ENCODE measurements around the gene XYLT1.
A peak's percentile ranks its signal among the peaks of the same experiment; 100 is the strongest.

XYLT1 gene

DNA sequence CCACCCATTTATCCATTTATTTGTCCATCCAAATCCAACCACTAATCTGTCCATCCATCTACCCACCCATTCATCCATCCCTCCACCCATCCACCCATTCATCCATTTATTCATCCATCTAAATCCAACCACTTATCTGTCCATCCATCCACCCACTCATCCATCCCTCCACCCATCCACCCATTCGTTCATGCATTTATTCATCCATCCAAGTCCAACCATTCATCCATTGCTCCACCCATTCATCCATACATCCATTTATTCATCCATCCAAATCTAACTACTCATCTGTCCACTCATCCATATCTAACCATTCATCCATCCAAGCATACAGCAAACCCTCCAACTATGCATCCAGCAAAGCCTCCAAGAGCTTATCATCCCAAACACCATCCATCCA, 267.3 kb downstream of the XYLT1 start:
- no peak for DNase-seq (ENCODE audit: low read depth in 3 of 3)

DNA sequence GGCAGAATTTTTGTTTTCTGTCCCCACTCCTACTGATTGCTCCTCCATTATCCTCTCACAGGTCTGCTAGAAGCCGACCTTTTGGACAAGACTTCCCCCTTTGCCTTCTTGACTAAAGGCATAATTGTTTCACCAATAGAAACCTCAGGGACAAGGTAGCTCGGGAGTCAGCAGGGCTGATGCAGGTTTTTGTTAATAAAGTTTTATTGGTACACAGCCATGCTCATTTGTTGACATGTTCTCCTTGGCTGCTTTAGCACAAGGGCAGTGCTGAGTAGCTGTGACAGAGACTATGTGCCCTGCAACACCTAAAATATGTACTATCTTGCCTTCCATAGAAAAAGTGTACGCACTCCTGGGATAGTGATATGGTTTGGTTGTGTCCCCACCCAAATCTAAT, 271.6 kb downstream of the XYLT1 start:
- DNase-seq (ENCODE audit: low read depth in 3 of 3) = no peak

DNA sequence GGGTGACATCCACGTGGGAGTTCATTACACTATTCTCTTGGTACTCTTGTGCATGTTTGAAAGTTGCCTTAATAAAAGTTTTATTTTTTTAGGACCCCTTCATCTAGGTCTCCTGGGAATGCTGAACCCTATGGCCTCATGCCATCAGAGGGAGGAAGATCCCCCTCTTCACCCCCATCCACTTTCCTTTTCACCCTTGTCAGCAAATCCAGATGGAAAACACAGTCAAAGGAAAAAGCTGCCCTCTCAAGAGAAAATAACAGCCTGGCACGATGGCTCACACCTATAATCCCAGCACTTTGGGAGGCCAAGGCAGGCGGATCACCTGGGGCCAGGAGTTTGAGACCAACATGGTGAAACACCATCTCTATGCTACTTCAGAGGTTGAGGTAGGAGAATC, 274.2 kb downstream of the XYLT1 start:
- no peak for DNase-seq (ENCODE audit: low read depth in 3 of 3)

DNA sequence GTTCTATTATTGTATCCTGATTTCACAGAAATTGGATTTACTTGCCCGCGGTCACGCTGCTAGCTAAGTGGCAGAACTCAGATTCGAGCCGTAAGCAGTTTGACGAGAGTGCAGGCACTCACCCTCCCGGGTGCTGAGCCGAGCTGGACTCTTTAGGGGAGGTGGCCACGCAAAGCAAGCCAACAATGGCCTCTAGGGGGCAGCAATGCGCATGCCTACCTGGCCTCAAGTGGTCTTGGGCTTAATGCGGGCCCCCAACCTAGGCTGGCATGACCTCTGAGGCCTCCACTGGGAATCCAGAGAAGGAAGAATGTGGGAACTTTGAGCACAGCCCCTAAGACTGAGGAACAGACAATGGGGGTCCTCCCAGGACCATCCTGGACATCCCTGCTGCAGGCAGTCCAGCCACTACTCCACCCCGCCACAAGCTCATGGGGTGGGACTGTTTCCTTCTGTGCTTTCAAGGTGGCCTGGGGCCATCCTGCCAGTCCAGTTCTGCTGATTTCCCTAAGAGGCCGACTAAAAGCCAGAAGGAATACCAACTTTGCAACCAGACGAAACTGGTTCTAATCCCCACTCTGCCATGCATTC, 276.5 kb downstream of the XYLT1 start:
- peak; percentile 10 to 54 (median 37) for DNase-seq (ENCODE audit: low read depth in 3 of 3)

DNA sequence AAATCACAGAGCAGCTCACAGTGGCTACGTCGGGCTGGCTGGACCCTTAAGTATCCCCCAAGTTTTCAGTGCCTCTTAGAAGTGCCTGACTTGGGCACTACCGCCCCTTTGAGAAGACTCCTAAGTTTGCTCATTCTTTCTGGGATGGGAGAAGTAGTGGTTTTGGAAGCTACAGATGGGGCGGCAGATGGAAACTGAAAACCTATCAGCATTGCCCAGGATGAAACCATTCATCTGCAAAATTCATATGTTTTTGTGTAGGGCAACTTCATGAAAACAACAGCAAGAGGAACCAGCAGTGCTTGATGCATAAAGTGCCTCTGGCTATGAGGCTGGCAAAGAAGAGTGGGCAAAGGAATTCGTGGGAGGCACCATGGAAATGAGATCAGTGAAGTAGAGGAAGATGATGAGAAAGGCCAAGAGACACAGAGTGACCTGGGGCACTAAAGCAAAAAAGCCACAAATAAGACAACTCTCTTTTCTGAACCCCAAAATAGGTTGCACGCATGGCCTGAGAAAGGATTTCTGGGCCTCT, 277.1 kb downstream of the XYLT1 start:
- DNase-seq (ENCODE audit: low read depth in 3 of 3) = no peak

DNA sequence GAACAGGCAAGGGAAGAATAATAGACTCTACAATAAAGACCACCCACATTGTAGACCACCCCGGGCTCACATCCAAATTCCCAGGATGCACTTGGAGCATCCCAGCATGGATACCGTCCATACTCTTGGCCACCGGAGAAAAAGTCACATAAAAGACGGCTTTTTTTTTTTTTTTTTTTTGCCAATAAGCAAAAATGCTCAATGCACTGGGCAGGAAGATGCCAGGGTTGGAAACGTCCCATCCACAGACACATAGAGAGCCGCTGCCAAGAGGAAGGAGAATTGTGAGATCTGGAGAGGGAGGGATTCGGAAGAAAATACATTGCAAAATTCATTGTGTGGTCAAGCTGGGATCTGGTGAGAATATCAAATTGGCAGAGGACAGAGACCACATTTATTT, 286.7 kb downstream of the XYLT1 start:
- DNase-seq (ENCODE audit: low read depth in 3 of 3) = no peak

DNA sequence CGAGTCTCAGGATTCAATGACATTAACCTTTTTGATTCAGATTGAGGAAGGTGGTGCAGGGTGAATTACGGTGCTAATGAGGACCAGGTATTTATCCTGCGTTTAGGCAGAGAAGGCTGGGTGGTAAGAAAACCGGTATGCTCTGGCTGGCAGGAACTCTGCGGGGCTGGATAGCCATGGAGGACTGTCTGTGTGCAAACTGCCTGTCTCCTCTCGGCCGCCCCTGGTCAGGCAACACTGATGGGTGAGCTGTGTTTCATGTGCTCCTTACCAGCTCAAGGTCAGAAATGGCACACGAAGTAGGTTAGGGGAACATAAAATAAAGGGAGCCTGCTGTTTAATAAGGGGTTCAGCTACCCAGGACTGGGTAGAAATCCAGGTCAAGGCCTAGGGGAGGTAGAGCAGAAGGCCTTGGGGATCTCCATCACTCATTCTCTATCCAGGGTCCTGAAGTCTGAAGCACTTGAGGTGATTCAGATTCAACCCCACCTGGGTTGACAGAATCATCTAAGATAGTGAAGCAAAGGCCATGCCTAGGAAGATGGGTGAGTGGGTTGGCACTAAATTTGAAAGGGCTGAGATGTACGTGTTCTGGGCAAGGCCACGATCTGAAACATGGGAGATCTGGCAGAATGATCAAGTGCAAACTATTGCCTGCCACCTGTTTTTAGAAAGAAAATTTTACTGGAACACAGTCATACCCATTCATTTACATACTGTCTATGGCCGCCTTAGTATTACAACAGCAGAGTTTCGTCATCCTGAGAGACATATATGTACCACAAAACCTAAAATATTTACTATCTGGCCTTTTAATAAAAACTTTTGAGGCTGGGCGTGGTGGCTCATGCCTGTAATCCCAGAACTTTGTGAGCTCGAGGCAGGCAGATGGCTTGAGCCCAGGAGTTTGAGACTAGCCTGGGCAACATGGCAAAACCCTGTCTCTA, 292.5 kb downstream of the XYLT1 start:
- DNase-seq (ENCODE audit: low read depth in 3 of 3) = no peak

DNA sequence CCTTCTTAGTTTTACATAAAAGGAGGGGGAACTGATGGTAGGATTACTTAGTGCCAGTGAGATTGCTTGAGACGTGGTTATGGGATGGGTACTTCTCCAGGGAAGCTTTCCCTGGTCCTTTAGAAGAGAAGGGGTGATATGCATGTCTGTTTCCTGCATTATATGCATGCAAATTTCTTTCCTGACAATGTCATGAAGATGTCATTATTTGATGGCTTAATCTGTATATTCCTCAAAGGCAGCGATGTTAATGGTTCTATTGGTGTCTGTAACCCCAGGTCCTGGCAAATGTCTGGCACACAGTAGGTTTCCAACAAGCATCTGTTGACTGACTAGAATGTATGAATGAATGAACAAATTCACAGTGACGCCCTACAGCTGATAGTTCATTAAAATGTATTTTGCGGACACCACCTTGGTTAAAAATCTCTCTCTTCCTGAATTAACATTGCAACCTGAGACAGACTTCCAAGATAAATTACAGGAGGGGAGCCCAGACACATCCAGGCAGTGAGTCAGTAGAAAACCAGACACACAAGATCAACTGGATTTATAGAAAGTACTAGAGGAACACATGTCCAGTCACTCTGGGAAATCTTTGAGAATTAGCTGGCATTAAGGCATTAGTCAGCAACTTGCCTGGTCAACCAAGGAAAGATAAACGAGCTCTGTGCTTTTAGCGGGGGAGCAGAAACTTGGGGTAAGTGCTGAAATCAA, 293.4 kb downstream of the XYLT1 start:
- no peak for DNase-seq (ENCODE audit: low read depth in 3 of 3)

DNA sequence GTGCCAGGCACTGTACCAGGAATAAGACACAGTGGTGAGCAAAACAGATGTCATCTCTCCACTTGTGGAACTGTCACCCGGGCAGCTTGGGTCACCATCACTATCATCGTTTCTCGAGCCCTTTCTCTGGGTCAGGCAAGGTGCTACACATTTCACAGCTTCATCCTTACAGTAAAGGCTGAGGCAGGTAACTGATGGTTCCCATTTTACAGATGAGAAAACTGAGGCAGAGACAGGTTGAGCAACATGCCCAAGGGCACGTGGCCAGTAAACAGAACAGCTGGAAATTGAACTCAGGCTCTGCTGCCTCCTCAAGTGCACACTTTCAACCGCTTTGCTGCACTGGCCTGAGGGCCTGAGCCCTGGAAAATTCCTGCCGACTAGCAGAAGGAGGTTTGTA, 294.6 kb downstream of the XYLT1 start:
- DNase-seq (ENCODE audit: low read depth in 3 of 3) = no peak

DNA sequence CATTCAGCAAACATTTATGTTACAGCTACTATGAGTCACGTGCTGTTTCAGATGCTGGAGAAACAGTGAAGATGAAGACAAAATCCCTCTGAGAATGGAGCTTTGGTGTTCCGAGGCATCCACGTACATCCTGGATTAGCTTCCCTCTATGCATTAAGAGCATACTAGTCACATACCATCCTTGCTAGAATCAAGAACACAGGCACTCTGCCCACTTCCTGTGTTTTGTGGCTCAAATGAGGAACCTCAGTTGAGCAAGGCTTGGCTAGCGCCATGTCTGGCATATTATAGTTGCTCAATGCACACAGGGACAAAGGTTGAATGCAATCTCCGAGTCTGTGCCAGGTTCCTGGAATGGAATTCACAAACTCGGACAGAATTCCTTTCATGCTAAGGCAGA, 297.5 kb downstream of the XYLT1 start:
- no peak for DNase-seq (ENCODE audit: low read depth in 3 of 3)

DNA sequence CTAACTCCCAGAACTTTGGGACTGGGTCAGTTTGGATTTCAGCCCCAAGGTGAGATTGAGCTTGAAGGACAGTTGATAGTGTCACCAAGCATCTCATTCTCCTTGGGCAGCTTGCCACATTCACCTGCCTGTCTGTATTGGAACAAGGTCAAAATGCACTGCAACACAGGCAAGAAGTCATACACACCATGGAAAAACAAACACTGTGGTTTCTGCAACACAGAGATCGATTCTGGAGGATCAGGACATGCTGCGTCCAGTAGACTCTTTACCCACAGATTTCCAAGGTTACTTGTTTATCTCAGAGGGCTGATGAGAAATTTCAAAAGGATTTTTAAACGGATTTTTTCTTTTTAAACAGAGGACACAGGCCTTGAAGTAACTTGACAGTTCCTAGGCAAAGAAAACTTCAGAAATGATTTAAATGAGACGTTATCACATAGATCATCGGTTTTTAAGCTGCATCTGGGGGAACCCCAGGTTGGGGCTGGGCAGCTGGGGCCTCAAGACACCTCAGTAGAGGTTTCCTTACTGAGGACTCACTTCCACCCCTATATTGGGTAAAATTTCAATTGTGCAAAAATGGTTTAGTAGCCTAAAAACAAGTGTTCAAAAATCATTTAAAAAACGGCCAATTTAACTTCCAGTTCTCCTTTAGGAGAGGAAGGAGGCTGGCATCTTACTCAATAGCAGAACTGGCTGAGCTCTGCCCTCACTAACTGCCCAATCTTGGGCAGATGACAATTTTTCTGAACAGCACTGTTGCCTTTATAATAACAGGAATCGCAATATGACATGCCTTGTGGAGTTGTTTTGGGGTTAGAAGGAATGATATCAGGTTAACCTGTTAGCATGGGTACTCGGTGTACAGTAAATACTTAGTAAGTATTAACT, 299.3 kb downstream of the XYLT1 start:
- no peak for DNase-seq (ENCODE audit: low read depth in 3 of 3)

DNA sequence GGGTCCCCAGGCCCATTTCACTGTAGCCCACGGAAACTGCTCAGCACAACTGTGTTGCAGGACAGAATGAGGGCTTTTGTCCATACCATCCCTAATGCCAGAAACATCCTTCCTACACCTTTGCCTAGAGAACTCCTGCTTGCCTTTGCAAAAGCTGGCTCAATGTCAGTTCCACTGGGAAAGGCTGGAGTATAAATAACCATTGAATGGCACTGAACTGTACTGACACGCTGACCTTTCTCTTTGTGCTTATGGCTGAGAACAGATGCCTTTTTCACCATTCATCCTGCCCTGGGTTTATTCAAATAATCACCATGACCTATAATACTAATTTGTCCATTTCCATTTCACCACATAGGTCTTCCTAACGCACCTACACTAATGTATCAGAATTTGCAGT, 300.3 kb downstream of the XYLT1 start:
- no peak for DNase-seq (ENCODE audit: low read depth in 3 of 3)

DNA sequence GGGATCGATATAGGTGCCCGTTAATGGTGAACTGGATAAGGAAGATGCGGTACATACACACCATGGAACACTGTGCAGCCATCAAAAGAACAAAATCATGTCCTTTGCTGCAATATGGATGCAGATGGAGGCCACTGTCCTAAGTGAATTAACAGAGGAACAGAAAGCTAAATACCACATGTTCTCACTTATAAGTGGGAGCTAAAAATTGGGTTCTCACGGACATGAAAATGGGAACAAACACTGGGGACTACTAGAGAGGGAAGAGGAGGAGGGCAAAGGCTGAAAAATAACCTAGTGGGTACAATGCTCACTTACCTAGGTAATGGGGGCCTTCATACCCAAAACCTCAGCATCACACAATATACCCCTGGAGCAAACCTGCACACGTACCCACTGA, 302.6 kb downstream of the XYLT1 start:
- DNase-seq (ENCODE audit: low read depth in 3 of 3) = no peak

DNA sequence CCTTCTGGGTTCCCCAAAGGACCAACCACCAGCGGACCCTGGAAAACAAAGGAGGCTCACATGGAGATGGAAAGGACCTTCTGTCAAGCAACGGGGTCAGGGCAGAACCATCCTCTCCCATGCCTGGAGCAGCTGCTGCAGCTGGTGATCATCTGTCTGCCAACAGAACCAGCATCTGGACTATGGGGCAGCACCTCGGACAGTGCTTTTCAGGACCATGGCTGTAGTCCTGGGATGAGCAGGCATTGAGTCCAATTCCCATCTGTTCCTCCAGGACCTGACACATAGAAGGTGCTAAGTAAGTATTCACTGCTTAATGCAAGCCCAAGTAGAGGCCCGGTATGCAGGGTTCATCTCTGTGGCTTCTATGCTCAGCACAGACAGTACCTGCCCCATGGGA, 304.7 kb downstream of the XYLT1 start:
- DNase-seq (ENCODE audit: low read depth in 3 of 3) = no peak

DNA sequence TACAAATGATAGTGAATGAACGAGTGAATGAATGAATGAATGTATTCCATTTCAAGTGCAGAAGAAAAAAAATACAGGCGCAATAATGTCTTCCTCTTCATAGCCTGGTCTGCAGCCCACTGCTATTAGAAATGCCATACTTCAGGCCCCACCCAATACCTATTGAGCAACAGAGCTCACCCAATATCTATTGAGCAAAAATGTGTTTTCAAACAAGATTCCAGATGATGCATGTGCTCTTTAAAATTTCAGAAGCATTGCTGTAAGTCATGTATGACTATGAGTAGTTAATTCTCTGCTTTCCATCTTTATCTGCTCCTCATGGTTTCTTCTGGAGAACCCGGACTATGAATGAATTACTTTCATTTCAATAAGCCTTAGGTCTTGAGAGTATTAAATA, 308.2 kb downstream of the XYLT1 start:
- no peak for DNase-seq (ENCODE audit: low read depth in 3 of 3)

DNA sequence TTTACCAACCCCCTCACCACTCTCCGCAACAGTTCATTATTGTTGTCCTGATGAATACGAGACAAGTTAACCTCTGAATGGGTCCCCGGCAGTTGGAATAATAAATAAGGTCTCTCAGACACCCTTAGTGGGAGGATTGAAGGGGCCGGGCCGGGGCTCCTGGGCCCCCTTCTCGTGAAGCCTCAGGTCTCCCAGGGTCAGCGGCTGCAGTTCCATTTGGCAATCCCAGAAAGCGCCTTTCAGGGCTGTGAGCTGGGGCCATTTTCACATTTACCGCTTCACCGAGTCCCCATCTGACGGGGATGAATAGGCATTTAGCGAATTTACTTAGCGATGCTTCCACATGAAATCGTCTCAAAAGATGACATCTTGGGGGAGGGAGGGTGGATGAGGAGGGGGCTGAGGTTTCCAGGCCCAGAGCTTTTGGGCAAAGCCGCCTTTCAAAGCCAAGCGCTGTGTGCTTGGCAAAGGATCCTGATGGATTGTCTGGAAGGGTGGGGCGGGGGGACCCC, 309.8 kb downstream of the XYLT1 start:
- no peak for DNase-seq (ENCODE audit: low read depth in 3 of 3)

DNA sequence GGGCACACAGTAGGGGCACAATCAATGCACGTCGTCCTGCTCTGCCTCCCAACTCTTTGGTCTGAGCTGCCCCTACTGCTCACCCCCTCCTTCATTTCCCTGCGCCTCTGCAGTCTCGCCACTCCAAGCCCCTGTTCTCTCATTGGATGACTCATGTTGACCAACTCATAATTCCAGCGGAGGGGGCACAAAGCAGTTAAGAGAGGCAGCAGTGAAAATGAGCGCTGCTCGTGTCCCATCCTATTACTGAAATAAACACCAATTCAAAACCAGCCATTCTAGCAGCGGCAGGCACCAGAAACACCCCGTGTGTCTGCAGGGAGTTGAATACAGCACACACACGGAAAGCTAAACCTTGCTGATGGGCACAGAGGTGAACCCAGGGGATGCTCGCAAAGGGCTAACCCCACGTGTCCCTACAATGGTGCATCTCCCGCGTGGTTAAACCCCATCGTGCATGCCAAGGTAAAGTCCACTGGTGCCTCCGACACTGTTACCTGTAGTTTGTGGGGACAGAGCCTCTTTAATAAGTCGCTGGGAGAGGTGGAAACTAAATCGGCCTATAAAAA, 310.4 kb downstream of the XYLT1 start:
- no peak for DNase-seq (ENCODE audit: low read depth in 3 of 3)

DNA sequence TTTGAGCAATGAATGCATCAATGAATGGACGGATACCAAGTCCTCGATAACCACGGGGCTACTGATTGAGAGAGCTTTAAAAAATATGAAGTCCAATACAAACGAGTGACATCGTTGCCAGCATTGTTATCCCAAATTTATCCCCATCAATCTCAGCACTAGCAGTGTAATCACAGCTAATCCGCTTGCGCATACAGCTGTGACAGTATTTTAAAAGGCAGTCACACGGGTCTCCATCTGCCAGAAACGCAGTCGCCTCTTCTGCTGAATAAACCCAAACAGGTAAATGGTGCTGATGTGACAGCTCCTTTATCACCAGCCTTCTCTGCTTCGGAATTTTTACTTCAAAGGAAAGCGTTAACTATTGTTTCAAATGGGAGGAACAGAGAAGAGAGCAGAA, 311.1 kb downstream of the XYLT1 start:
- no peak for DNase-seq (ENCODE audit: low read depth in 3 of 3)

DNA sequence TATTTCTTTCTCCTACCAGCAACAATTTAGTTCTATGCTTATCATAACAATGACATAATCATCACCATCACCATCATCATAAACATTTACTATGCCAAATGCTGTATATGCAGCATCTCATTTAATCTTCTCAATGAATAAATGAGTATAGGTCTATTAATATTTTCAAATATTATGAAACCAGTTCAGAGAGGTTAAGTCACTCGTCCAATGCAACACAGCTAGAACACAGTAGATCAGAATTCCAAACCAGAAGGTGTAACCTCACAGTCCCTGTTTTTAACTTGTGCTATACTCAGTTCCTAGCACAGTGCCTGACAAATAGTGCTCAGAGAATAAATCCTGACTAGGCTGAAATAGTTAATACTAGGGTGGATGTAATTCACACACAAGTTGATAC, 314.8 kb downstream of the XYLT1 start:
- no peak for DNase-seq (ENCODE audit: low read depth in 3 of 3)

DNA sequence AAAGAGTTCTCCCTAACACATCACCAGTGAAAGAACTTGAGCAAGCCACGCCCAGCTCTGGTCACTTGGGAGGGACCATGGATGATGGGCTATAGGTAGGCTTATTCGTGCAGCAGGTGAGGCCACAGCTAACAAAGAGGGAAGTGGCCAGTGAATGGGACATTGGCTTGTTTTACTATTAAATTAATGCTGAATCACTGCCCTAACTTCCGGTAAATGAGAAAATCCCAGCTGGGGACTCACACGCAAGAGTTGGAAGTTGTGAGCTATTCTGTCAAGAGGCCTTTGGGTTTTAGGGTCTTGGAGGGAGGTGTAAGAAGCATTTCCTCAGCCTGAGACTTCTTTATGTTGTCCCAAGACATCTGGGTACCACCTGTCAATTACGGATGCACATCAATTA, 315.3 kb downstream of the XYLT1 start:
- no peak for DNase-seq (ENCODE audit: low read depth in 3 of 3)

DNA sequence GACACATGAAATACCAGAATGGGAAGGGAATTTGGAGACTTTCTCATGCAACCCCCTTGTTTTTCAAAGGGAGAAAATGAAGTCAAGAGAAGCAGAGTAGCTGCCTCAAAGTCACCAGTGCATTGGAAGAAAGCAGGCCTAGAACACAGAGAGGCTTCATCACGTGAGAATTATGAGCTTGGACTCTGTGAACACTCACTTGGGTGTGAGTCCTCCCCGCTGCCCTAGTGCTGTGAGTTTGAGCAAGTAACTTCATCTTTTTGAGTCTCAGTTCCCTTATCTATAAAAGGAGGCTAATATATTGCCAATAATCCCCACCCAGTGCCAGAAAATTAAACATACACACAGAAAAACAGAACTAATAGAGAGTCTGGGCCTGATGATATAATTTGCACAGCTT, 315.8 kb downstream of the XYLT1 start:
- DNase-seq (ENCODE audit: low read depth in 3 of 3) = no peak
